ENCODE data around the gene TECTA.
"Not testable (repeated sequence)": the region's sequence is repeated elsewhere in the genome, so short reads cannot be mapped to it uniquely, and the experiment has no call there.

TECTA gene

GRCh38 chr11:121153472-121153871 is 52.4 kb downstream of the TECTA start:
- Mint-ChIP-seq H3K4me3 (no peak overlapping the region), H3K27me3 (no peaks in the 10 kb centered on the region), H3K9me3 (no peaks in the 10 kb centered on the region), H3K4me1 (no peaks in the 10 kb centered on the region), H3K27ac (no peak overlapping the region), H3K36me3 (no peaks in the 10 kb centered on the region)
- ATAC-seq (ENCODE audit: low read depth) (no peak), DNase-seq (ENCODE audit: low spot score in 2 of 2) (no peak)

DNA sequence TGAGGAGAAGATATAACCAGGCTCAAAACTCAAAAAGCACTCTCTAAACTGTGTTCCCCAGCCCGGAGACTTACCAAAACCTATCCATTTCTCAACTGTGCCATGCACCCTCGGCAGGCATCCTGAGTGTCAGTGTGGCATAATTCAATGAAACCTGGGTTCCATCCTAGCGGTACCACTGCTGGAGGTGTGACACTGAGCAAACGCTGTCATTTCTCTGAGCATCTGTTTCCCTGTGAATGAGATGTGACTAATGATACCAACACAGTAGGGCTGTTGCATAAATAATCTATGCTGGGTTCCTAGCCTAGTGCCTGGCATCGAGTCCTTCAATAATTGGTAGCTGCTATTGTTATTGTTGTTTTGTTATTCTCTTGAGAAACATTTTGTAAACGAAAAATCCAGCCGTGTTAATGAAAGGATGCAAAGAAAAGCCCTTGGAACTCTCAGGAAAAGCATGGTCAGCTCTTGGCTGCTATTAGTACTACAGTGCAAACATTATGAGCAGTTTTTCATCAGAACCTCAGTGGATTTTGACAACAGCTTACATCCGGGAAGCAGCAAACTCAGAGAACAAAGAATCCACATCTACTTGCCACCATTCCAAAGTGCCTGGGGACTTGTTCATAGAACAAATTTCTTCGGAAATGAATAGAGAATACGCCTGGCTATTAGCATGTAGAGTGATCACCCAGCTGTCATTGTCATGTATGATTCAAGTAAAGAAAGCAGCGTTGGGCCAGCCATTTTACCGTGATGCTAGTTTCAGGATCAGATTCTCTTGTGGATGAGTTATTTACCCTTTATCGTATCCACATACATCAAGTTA is 53.7 kb downstream of the TECTA start:
- ATAC-seq (ENCODE audit: low read depth) (no peak), DNase-seq (ENCODE audit: low spot score in 2 of 2) (no peak)
- no peaks in the 10 kb centered on the region for H3K36me3 Mint-ChIP-seq
- H3K27ac Mint-ChIP-seq = no peak overlapping the region
- no peaks in the 10 kb centered on the region for H3K9me3 Mint-ChIP-seq
- no peaks in the 10 kb centered on the region for H3K27me3 Mint-ChIP-seq
- H3K4me3 Mint-ChIP-seq = no peak overlapping the region
- no peaks in the 10 kb centered on the region for H3K4me1 Mint-ChIP-seq

DNA sequence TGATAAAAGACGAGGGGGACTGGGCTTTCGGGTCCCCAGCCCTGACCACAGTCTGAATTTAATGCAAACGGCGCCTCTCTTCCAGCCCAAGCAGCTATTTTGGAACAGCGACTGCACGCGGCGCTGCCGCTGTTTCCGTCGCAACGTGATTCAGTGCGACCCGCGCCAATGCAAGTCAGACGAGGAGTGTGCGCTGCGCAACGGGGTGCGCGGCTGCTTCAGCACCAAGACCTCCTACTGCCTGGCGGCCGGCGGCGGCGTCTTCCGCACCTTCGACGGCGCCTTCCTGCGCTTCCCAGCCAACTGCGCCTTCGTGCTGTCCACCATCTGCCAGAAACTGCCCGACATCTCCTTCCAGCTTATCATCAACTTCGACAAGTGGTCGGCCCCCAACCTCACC is 56.7 kb downstream of the TECTA start:
- ATAC-seq (ENCODE audit: low read depth) (no peak), DNase-seq (ENCODE audit: low spot score in 2 of 2) (no peak)
- H3K36me3 Mint-ChIP-seq = no peaks in the 10 kb centered on the region
- no peak overlapping the region for H3K4me3 Mint-ChIP-seq
- no peaks in the 10 kb centered on the region for H3K4me1 Mint-ChIP-seq
- no peaks in the 10 kb centered on the region for H3K9me3 Mint-ChIP-seq
- no peaks in the 10 kb centered on the region for H3K27me3 Mint-ChIP-seq
- H3K27ac Mint-ChIP-seq = no peak overlapping the region

DNA sequence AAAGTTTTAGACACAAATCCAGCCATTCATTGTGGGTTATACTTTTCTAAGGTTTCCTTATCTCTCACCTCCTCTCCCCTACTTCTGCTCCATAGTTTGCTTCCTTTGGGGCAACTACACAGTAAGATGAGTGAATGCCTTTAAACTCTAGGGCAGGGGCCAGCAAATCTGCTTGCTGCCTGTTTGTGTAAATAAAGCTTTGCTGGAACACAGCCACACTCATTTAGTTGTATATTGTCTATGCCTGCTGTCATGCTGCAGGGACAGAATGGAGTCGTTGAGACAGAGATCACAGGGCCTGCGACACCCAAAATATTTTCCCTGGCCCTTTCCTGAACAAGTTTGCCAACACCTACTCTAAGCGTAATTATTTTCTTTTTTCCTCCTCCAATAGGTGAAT is 58.7 kb downstream of the TECTA start:
- no peak for ATAC-seq (ENCODE audit: low read depth)
- no peaks in the 10 kb centered on the region for H3K36me3 Mint-ChIP-seq
- H3K4me3 Mint-ChIP-seq = no peak overlapping the region
- no peaks in the 10 kb centered on the region for H3K4me1 Mint-ChIP-seq
- DNase-seq (ENCODE audit: low spot score in 2 of 2) = no peak
- no peak overlapping the region for H3K27ac Mint-ChIP-seq
- no peaks in the 10 kb centered on the region for H3K9me3 Mint-ChIP-seq
- H3K27me3 Mint-ChIP-seq = no peaks in the 10 kb centered on the region

DNA sequence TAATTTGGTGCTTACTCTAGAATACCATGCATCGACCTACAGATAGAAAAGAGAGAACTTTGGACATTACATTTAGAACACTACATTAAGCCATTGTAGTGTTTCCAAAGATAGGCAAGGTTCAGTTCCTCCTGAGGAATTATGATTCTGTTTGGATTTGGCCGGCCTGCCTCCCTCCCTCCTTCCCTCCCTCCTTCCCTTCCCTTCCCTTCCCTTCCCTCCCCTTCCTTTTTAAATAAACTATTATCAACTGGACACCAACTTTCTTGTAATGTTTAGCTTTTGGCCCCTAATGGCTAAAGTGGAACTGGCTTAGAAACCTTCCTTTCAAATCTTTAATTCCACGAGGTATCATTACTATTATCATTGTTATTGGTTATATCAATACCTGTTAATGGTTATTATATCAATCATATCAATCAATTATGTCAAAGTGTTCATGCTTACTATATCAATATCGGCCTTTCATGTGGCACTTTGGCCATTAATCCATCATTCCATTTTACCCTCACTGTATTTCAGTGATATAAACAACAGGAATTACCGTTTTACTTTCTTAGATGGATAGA is 60.4 kb downstream of the TECTA start:
- H3K27ac Mint-ChIP-seq = no peak overlapping the region
- H3K9me3 Mint-ChIP-seq = no peaks in the 10 kb centered on the region
- H3K36me3 Mint-ChIP-seq = no peaks in the 10 kb centered on the region
- H3K4me3 Mint-ChIP-seq = no peak overlapping the region
- no peak for ATAC-seq (ENCODE audit: low read depth)
- no peaks in the 10 kb centered on the region for H3K27me3 Mint-ChIP-seq
- no peaks in the 10 kb centered on the region for H3K4me1 Mint-ChIP-seq
- DNase-seq (ENCODE audit: low spot score in 2 of 2) = no peak

- Mint-ChIP-seq H3K27me3 (peaks cover 5% of the 10 kb centered on the region), H3K4me1 (no peaks in the 10 kb centered on the region), H3K27ac (no peak overlapping the region), H3K9me3 (no peaks in the 10 kb centered on the region), H3K4me3 (no peak overlapping the region), H3K36me3 (no peaks in the 10 kb centered on the region)
- ATAC-seq (ENCODE audit: low read depth) (no peak), DNase-seq (ENCODE audit: low spot score in 2 of 2) (no peak)
Measured at GRCh38 chr11:121163658-121164308, 62.7 kb downstream of the TECTA start.

- H3K36me3 Mint-ChIP-seq; H3K27ac Mint-ChIP-seq; H3K27me3 Mint-ChIP-seq; DNase-seq (ENCODE audit: low spot score in 2 of 2); ATAC-seq (ENCODE audit: low read depth); H3K4me3 Mint-ChIP-seq; H3K4me1 Mint-ChIP-seq: not testable (repeated sequence)
- peaks cover 16% of the 10 kb centered on the region for H3K9me3 Mint-ChIP-seq
Measured at GRCh38 chr11:121177629-121178028, 76.6 kb downstream of the TECTA start.

DNA sequence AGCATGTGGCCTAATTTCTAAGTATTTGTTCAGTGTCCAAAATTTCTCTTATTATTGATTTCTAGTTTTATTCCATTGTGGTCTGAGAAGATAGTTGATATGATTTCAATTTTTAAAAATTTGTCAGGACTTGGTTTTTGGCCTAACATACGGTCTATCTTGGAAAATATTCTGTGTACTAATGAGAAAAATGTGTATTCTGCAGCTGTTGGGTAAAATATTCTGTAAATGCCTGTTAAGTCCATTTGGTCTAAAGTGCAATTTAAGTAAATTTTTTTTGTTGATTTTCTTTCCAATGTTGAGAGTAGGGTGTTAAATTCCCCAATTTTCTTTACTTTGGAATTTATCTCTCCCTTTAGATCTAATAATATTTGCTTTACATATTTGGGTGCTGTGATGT is 78.3 kb downstream of the TECTA start:
- Mint-ChIP-seq H3K4me3 (no peak overlapping the region), H3K4me1 (no peaks in the 10 kb centered on the region), H3K27me3 (peaks cover 9% of the 10 kb centered on the region), H3K9me3 (peaks cover 16% of the 10 kb centered on the region), H3K27ac (no peak overlapping the region), H3K36me3 (peaks cover 8% of the 10 kb centered on the region)
- ATAC-seq (ENCODE audit: low read depth) (no peak), DNase-seq (ENCODE audit: low spot score in 2 of 2) (no peak)

DNA sequence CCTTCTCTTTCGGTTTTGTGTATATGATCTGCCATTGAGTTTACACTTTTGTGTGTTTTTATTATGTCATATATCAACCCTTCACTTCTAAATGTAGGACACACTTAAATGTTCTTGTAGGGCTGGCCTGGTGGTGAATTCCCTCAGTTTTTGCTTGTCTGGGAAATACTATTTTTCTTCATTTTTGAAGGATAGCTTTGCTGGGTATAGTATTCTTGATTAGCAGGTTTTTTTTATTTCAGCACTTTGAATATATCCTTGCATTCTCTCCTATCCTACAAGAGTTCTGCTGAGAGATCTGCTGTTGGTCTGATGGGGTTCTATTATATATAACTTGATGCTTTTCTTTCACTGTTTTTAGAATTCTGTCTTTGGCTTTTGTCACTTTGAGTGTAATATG is 79.1 kb downstream of the TECTA start:
- Mint-ChIP-seq H3K36me3 (peaks cover 9% of the 10 kb centered on the region), H3K27me3 (peaks cover 9% of the 10 kb centered on the region), H3K4me1 (no peaks in the 10 kb centered on the region), H3K4me3 (no peak overlapping the region), H3K27ac (no peak overlapping the region), H3K9me3 (peaks cover 18% of the 10 kb centered on the region)
- no peak for ATAC-seq (ENCODE audit: low read depth)
- no peak for DNase-seq (ENCODE audit: low spot score in 2 of 2)

- Mint-ChIP-seq H3K9me3 (peaks cover 2% of the 10 kb centered on the region), H3K4me1 (no peaks in the 10 kb centered on the region), H3K27me3 (peaks cover 16% of the 10 kb centered on the region), H3K4me3 (no peak overlapping the region), H3K27ac (no peak overlapping the region), H3K36me3 (peaks cover 3% of the 10 kb centered on the region)
- DNase-seq (ENCODE audit: low spot score in 2 of 2) (no peak), ATAC-seq (ENCODE audit: low read depth) (no peak)
Measured at GRCh38 chr11:121188776-121189175, 87.7 kb downstream of the TECTA start.

DNA sequence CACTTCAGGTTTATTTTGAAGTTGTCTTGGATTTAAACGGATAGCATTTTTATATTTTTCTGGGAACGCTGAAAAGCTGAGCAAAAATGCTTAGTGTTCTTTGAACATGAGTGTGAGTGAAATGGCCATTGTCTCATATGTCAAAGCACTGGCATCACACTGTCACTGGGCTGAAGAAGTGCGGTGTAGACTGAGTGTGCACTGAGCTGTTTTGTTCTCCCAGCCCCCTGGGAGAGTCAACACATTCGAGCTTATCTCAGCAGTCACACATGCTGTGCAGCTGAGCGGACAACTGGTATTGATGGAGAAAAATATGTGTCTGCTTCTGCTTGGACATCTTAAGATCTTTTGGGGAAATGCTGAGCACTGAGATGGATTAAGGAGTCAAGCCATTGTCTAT is 90.8 kb downstream of the TECTA start:
- no peak overlapping the region for H3K27ac Mint-ChIP-seq
- peaks cover 12% of the 10 kb centered on the region for H3K27me3 Mint-ChIP-seq
- no peaks in the 10 kb centered on the region for H3K9me3 Mint-ChIP-seq
- no peak for ATAC-seq (ENCODE audit: low read depth)
- peaks cover 4% of the 10 kb centered on the region for H3K4me1 Mint-ChIP-seq
- no peak overlapping the region for H3K4me3 Mint-ChIP-seq
- no peak for DNase-seq (ENCODE audit: low spot score in 2 of 2)
- no peaks in the 10 kb centered on the region for H3K36me3 Mint-ChIP-seq

DNA sequence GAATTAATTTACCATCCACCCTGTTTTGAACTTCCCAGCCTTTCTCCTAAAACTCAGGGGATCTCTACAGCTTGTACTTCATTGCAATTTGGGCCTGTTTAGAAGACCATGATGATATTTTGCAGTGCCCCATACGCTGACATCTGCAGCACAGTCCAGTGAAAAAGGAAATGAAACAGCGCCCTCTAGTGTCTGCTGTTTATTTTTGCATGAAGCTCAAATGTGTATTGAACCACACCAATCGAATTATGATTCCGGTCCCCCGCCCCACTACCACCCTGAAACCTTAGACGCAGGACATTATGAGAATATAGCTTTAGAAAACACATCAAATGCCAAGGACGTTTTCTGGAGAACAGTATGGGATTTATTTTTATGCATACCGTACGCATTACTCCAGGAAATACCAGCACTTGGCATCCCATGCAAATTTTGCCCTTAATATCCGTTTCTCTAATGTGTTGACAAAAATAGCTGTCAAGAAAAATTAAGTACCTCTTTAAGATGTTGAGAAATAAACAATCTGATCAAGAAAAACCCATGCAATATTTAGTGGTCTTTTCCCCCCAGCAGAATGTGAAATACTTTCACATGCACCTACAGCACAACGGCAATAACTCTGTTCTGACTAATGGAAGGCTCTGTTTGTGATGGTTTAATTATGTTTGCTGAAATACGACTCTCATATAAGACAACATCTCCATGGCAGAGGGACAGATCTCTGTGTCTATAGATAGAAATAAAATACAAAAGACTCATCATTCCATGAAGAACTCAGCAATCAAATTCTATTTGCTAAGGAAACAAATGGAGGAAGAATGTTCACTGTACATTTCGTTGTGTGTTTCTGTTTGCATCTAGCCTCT is 93.9 kb downstream of the TECTA start:
- H3K4me3 Mint-ChIP-seq = peak overlapping the region; percentile 42
- H3K4me1 Mint-ChIP-seq = peaks cover 7% of the 10 kb centered on the region
- H3K27me3 Mint-ChIP-seq = peaks cover 7% of the 10 kb centered on the region
- H3K36me3 Mint-ChIP-seq = peaks cover 3% of the 10 kb centered on the region
- no peaks in the 10 kb centered on the region for H3K9me3 Mint-ChIP-seq
- ATAC-seq (ENCODE audit: low read depth) (peak; percentile 78), DNase-seq (ENCODE audit: low spot score in 2 of 2) (peak; percentile 60 to 70)
- H3K27ac Mint-ChIP-seq = no peak overlapping the region

DNA sequence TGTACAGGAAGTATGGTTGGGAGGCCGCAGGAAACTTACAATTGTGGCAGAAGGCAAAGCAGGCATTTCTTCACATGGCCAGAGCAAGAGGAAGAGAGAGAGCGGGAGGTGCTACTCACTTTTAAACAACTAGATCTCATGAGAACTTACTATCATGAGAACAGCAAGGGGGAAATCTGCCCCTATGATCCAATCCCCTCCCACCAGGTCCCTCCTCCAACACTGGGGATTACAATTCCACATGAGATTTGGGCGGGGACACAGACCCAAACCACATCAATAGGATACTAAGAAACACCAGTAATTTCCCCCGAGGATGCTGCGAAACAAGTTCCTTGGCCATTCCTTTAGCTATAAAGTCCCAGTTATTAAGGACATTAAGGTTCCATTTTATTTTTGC is 97.4 kb downstream of the TECTA start:
- DNase-seq (ENCODE audit: low spot score in 2 of 2) (no peak), ATAC-seq (ENCODE audit: low read depth) (no peak)
- H3K9me3 Mint-ChIP-seq = no peaks in the 10 kb centered on the region
- peaks cover 3% of the 10 kb centered on the region for H3K36me3 Mint-ChIP-seq
- H3K27me3 Mint-ChIP-seq = peaks cover 6% of the 10 kb centered on the region
- peaks cover 7% of the 10 kb centered on the region for H3K4me1 Mint-ChIP-seq
- H3K4me3 Mint-ChIP-seq = no peak overlapping the region
- H3K27ac Mint-ChIP-seq = no peak overlapping the region

GRCh38 chr11:121199516-121199915 is 98.5 kb downstream of the TECTA start:
- H3K9me3 Mint-ChIP-seq = no peaks in the 10 kb centered on the region
- H3K4me3 Mint-ChIP-seq = no peak overlapping the region
- no peak overlapping the region for H3K27ac Mint-ChIP-seq
- no peak for ATAC-seq (ENCODE audit: low read depth)
- H3K36me3 Mint-ChIP-seq = peaks cover 3% of the 10 kb centered on the region
- no peak for DNase-seq (ENCODE audit: low spot score in 2 of 2)
- peaks cover 6% of the 10 kb centered on the region for H3K27me3 Mint-ChIP-seq
- peaks cover 7% of the 10 kb centered on the region for H3K4me1 Mint-ChIP-seq
